ENCODE results near the gene LVRN.
"Not testable (repeated sequence)": the region's sequence is repeated elsewhere in the genome, so short reads cannot be mapped to it uniquely, and the experiment has no call there.

LVRN gene, protein sequence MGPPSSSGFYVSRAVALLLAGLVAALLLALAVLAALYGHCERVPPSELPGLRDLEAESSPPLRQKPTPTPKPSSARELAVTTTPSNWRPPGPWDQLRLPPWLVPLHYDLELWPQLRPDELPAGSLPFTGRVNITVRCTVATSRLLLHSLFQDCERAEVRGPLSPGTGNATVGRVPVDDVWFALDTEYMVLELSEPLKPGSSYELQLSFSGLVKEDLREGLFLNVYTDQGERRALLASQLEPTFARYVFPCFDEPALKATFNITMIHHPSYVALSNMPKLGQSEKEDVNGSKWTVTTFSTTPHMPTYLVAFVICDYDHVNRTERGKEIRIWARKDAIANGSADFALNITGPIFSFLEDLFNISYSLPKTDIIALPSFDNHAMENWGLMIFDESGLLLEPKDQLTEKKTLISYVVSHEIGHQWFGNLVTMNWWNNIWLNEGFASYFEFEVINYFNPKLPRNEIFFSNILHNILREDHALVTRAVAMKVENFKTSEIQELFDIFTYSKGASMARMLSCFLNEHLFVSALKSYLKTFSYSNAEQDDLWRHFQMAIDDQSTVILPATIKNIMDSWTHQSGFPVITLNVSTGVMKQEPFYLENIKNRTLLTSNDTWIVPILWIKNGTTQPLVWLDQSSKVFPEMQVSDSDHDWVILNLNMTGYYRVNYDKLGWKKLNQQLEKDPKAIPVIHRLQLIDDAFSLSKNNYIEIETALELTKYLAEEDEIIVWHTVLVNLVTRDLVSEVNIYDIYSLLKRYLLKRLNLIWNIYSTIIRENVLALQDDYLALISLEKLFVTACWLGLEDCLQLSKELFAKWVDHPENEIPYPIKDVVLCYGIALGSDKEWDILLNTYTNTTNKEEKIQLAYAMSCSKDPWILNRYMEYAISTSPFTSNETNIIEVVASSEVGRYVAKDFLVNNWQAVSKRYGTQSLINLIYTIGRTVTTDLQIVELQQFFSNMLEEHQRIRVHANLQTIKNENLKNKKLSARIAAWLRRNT

DNA sequence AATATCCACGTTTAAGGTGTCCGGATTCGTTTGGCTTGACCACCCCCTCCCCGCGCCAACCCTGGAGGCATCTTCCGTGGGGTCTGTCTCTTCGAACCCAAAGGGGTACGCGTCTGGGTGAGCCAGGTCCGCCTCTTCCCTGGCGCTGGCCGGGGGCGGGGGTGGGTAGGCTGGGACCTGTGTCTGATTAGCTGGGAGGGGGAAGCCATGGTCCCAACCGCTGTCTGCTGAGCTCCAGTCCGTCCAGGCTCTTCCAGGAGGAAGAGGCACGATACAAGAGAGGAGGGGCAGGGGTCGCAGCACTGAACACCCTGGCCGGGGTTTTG lies at the start of gene LVRN:
LVRN (plus strand) TSS at position 237 of the 326 bp plus-strand sequence. CDS start 143 bp downstream, outside the sequence.
- Mint-ChIP-seq H3K9me3 (no peaks in the 10 kb centered on the region), H3K36me3 (ENCODE audit: insufficient read depth) (peaks cover 2% of the 10 kb centered on the region), H3K27ac (ENCODE audit: low read depth) (no peak within 1 kb of the TSS), H3K27me3 (peaks cover 47% of the 10 kb centered on the region), H3K4me3 (no peak within 1 kb of the TSS), H3K4me1 (no peaks in the 10 kb centered on the region)
- DNase-seq (ENCODE audit: low spot score in 2 of 2) (no peak), ATAC-seq (replicated peaks; ENCODE audit: extremely low read depth, poor library complexity, severe bottlenecking) (no peak)

DNA sequence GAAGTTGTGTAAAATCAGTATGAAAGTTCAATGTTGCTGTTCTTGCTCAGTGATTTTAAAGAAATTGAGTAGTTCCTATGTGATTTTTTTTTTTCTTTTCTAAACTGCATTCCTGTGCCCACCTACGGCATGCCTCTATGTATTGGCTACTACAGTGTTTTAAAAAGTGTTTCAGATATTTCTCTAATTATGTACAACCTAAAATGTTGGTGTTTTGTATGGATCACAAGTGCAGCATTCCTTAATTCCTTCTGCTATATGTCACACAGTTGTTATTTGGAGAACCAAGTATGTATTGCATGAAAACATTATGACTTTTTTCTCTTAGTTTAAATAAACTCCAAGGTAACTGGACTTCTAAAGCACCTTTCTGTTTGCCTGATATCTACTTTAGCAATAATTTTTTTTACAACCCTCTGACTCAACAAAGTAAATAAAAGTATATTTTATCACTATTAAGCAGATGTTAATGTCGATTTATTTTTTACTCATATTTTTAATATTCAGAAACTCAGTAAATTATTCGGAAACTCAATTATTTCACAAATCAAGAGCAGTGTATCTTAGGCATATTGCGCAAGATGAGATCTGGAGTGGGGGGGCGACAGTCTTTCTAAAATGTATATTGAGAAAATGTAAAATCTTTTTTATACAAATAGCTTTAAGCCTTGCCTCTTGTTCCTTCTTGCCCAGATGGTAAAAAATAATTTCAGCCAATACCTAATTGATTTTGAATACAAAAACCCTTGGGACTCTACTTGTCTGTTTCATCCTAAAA lies 48.5 kb upstream of the LVRN start:
- H3K27ac Mint-ChIP-seq (ENCODE audit: low read depth); ATAC-seq (replicated peaks; ENCODE audit: extremely low read depth, poor library complexity, severe bottlenecking); H3K4me1 Mint-ChIP-seq; H3K4me3 Mint-ChIP-seq; H3K27me3 Mint-ChIP-seq; H3K9me3 Mint-ChIP-seq; DNase-seq (ENCODE audit: low spot score in 2 of 2); H3K36me3 Mint-ChIP-seq (ENCODE audit: insufficient read depth): not testable (repeated sequence)

DNA sequence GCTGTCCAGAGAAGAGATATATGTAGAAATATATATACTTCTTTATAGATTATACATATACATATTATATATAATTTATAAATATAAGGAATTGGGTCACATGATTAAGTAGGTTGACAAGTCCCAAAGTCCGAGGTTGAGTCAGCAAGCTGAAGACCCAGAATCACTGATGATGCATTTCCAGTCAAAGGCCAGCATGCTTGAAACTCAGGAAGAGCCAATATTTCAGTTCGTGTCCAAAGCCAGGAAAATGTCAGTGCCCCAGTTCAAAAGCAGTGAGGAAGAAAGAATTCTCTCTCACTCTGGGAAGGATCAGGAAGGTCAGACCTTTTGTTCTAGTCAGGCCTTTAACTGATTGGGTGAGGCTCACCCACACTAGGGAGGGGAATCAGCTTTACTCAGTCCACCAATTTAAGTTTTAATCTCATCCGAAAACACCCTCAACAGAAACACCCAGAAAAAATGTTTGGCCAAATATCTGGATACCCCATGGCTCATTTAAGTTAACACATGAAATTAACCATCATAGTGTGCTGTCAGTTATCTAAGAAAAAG lies 42.0 kb upstream of the LVRN start:
- H3K4me3 Mint-ChIP-seq, result no peak overlapping the region
- no peaks in the 10 kb centered on the region for H3K4me1 Mint-ChIP-seq
- ATAC-seq (replicated peaks; ENCODE audit: extremely low read depth, poor library complexity, severe bottlenecking) (no peak), DNase-seq (ENCODE audit: low spot score in 2 of 2) (no peak)
- no peaks in the 10 kb centered on the region for H3K36me3 Mint-ChIP-seq (ENCODE audit: insufficient read depth)
- no peaks in the 10 kb centered on the region for H3K27me3 Mint-ChIP-seq
- no peak overlapping the region for H3K27ac Mint-ChIP-seq (ENCODE audit: low read depth)
- H3K9me3 Mint-ChIP-seq, result no peaks in the 10 kb centered on the region

DNA sequence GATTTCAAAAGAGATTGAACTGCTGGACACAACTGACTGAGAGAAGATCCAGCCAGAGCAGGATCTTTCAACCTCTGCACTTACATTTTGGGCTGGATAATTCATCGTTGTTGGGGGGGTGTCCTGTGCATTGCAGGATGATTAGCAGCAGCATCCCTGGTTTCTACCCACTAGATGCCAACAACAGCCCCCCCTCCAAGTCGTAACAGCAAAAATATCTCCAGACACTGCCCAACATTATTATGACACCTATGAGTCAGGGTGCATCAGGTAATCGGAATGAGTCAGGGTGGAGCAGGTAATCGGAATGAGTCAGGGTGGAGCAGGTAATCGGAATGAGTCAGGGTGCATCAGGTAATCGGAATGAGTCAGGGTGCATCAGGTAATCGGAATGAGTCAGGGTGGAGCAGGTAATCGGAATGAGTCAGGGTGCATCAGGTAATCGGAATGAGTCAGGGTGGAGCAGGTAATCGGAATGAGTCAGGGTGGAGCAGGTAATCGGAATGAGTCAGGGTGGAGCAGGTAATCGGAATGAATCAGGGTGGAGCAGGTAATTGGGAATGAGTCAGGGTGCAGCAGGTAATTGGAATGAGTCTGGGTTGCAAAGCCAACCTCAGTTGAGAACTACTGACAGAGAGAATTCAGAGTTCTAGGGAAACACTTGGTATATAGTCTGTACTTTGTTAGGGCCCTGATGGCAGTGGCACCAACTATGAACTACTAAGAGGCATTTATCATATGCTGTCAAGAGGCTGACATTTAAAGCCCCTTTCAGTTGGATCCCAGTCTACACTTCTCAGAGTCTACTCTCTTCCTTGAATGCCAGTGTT lies 33.5 kb upstream of the LVRN start:
- H3K4me1 Mint-ChIP-seq; ATAC-seq (replicated peaks; ENCODE audit: extremely low read depth, poor library complexity, severe bottlenecking); H3K36me3 Mint-ChIP-seq (ENCODE audit: insufficient read depth); H3K9me3 Mint-ChIP-seq; H3K27me3 Mint-ChIP-seq; DNase-seq (ENCODE audit: low spot score in 2 of 2); H3K27ac Mint-ChIP-seq (ENCODE audit: low read depth); H3K4me3 Mint-ChIP-seq: not testable (repeated sequence)

DNA sequence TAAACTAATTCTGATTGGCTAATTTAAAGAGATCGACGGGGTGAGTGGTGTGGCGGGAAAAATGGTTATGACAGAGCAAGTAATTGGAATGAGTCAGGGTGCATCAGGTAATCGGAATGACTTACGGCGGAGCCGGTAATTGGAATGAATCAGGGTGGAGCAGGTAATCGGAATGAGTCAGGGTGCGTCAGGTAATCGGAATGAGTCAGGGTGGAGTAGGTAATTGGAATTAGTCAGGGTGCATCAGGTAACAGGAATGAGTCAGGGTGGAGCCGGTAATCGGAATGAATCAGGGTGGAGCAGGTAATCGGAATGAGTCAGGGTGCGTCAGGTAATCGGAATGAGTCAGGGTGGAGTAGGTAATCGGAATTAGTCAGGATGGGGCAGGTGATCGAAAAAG lies 32.1 kb upstream of the LVRN start:
- ATAC-seq (replicated peaks; ENCODE audit: extremely low read depth, poor library complexity, severe bottlenecking); DNase-seq (ENCODE audit: low spot score in 2 of 2); H3K4me1 Mint-ChIP-seq; H3K27me3 Mint-ChIP-seq; H3K36me3 Mint-ChIP-seq (ENCODE audit: insufficient read depth); H3K27ac Mint-ChIP-seq (ENCODE audit: low read depth); H3K4me3 Mint-ChIP-seq; H3K9me3 Mint-ChIP-seq: not testable (repeated sequence)

DNA sequence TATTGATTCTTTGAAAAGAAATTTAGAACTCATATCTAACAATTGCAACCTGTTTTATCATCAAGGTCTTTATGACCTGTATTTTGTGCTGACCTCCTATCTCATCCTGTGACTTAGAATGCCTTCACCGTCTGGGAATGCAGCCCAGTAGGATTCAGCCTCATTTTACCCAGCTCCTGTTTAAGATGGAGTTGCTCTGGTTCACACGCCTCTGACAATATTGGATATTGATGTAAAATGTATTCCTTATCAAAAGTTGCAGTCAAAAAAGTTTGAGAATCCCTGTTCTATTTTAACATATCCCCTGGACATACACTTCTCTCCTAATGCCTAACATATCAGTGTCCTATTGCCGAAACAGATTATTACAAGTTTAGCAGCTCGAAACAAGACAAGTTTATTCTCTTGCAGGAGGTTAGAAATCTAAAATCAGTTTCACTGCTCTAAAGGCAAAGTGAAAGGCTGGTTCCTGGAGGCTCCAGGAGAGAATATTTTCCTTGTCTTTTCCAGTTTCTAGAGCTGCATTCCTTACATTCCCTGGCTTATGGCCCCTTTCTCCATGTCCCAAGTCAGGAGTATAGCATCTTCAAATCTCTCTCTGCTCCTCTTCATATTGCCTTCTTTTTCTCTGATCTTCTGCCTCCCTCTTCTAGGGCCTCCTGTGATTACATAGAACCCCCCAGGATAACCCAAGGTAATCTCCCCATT lies 31.5 kb upstream of the LVRN start:
- ATAC-seq (replicated peaks; ENCODE audit: extremely low read depth, poor library complexity, severe bottlenecking), result no peak
- no peaks in the 10 kb centered on the region for H3K9me3 Mint-ChIP-seq

DNA sequence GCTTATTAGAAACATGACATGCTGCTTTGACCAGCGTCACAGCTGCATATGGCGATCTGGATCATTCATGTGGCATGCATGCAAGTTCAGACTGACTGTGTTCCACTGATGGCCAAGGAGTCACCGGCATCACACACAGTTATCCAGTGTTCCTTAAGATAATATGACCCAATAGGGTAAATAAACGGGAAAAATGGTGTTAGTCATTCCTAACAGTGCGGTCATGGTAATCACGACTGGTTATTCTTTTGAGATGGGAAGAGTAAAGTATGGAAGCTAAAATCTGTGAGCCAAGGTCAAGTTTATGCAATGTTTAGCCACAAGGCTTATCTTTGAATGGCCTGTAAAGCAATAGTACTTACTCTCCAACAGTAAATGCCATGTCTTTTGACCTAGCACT lies 29.3 kb upstream of the LVRN start:
- no peak for ATAC-seq (replicated peaks; ENCODE audit: extremely low read depth, poor library complexity, severe bottlenecking)
- Mint-ChIP-seq H3K36me3 (ENCODE audit: insufficient read depth) (peaks cover 2% of the 10 kb centered on the region), H3K9me3 (no peaks in the 10 kb centered on the region), H3K4me3 (no peak overlapping the region), H3K27me3 (no peaks in the 10 kb centered on the region), H3K4me1 (no peaks in the 10 kb centered on the region), H3K27ac (ENCODE audit: low read depth) (no peak overlapping the region)
- DNase-seq (ENCODE audit: low spot score in 2 of 2), result no peak

More for the DNA sequence above, 31.5 kb upstream of the LVRN start:
- no peak overlapping the region for H3K27ac Mint-ChIP-seq (ENCODE audit: low read depth)
- no peak for DNase-seq (ENCODE audit: low spot score in 2 of 2)
- H3K4me3 Mint-ChIP-seq, result no peak overlapping the region
- peaks cover 2% of the 10 kb centered on the region for H3K36me3 Mint-ChIP-seq (ENCODE audit: insufficient read depth)
- no peaks in the 10 kb centered on the region for H3K4me1 Mint-ChIP-seq
- no peaks in the 10 kb centered on the region for H3K27me3 Mint-ChIP-seq

DNA sequence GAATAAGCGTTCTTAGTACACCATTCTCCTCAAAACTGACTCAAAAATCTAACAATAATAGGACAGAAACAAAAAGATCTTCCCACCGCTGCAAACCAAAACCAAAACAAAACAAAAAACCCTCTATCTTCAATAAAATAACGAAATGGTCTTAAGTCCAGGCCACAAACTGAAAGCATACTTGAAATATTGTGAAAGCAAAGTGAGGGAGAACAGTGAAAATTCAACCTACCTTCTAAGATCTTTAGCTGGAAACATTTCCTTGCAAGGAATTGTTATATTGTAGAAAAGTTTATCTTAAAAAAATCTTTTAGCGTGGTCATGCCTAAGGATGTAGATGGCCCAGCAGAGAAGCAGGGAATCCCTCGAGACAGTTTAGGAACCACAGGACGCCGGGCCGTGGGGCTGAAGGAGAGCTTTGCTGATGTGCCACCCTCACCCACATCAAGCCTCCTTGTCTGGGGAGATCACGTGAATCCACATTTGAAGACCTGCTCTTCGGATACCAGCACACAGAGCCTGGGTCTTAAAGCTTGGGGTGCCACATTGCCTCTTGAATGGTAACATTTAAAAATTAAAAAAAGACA lies 27.8 kb upstream of the LVRN start:
- no peak for ATAC-seq (replicated peaks; ENCODE audit: extremely low read depth, poor library complexity, severe bottlenecking)
- DNase-seq (ENCODE audit: low spot score in 2 of 2), result no peak
- H3K36me3 Mint-ChIP-seq (ENCODE audit: insufficient read depth), result no peaks in the 10 kb centered on the region

DNA sequence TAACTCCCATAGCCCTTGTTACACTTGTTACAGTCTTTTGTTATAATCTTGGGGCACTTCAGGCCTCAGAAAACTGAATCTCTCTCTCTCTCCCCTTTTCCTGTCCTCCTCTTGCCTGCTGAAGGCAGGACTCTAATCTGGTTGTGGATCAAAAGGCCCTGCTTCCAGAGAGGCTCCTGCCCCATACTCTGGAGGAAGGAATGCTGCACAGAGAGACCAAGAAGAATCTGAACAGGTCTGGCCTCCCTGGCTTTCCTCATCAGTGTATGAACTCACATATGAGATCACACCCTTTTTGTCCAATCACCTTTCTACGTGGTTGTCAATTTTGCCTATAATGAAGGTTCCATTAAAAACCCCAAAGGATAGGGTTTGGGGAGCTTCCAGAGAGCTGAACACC lies 26.2 kb upstream of the LVRN start:
- Mint-ChIP-seq H3K27ac (ENCODE audit: low read depth) (no peak overlapping the region), H3K4me3 (no peak overlapping the region), H3K4me1 (no peaks in the 10 kb centered on the region), H3K27me3 (no peaks in the 10 kb centered on the region), H3K9me3 (no peaks in the 10 kb centered on the region), H3K36me3 (ENCODE audit: insufficient read depth) (no peaks in the 10 kb centered on the region)
- ATAC-seq (replicated peaks; ENCODE audit: extremely low read depth, poor library complexity, severe bottlenecking) (no peak), DNase-seq (ENCODE audit: low spot score in 2 of 2) (no peak)

More for the DNA sequence above, 27.8 kb upstream of the LVRN start:
- no peak overlapping the region for H3K4me3 Mint-ChIP-seq
- H3K4me1 Mint-ChIP-seq, result no peaks in the 10 kb centered on the region
- H3K27ac Mint-ChIP-seq (ENCODE audit: low read depth), result no peak overlapping the region
- no peaks in the 10 kb centered on the region for H3K9me3 Mint-ChIP-seq
- H3K27me3 Mint-ChIP-seq, result no peaks in the 10 kb centered on the region

DNA sequence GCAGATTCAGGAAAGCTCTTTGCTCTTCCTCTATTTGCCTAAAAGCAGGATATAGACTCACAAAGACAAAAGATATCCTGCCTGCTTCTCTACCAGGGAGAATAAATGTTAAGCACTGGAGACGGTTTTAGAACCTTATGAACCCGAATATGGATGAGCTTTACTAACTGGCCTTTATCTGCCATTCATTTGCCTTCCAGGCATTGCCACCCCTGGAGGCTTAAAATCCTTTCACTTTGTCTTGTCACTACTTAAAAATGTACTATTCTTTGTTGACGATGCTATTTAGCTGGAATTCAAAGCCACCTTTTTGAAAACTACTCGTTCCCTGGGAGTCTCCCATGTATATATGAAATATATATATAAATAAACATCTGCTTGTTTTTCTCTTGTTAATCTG lies 23.2 kb upstream of the LVRN start:
- Mint-ChIP-seq H3K36me3 (ENCODE audit: insufficient read depth) (no peaks in the 10 kb centered on the region), H3K27ac (ENCODE audit: low read depth) (no peak overlapping the region), H3K4me1 (no peaks in the 10 kb centered on the region), H3K9me3 (no peaks in the 10 kb centered on the region), H3K27me3 (no peaks in the 10 kb centered on the region), H3K4me3 (no peak overlapping the region)
- no peak for ATAC-seq (replicated peaks; ENCODE audit: extremely low read depth, poor library complexity, severe bottlenecking)
- DNase-seq (ENCODE audit: low spot score in 2 of 2), result no peak

All from central memory CD8-positive, alpha-beta T cell (primary cell).